MCF 10A (cell line): Measurements from ENCODE around the gene USF3. TPM values are rescaled to one million over a fixed set of nuclear protein-coding genes. Genes with fewer than 3 reads are reported as not detected.

Experiments used
- BruUV-seq: library from RNA; stranded (reverse); fragments of 400-500 nt; replicated peaks from 2 replicates; lab custom pipeline; 2021; lab: Mats Ljungman, UMichigan
- CTCF ChIA-PET: fragments of 300-600 bp; sonication (Branson Sonifier 250); formaldehyde crosslinking; extraction: SDS; loops from one replicate; lab custom pipeline; 2021; ENCODE audit warnings: antibody characterized with exemption, inconsistent platforms; lab: Yijun Ruan, JAX
- POLR2A ChIA-PET: fragments of 300-600, 350-650 bp; sonication (Branson Sonifier 250); formaldehyde crosslinking; extraction: SDS; loops from one replicate; lab custom pipeline; 2020; ENCODE audit warnings: antibody characterized with exemption, inconsistent platforms; lab: Yijun Ruan, JAX
- DNase-seq: peaks from one replicate; pipeline ENCODE4 v3.0.0-alpha.2; 2018; ENCODE audit not compliant: unreplicated experiment
- H3K27ac Mint-ChIP-seq: one replicate; pipeline ENCODE4 v1.8.0; 2022; ENCODE audit warnings: mild to moderate bottlenecking, low read depth, mixed read lengths; ENCODE audit not compliant: unreplicated experiment
- H3K27me3 Mint-ChIP-seq: one replicate; pipeline ENCODE4 v1.8.0; 2022; ENCODE audit warnings: mixed read lengths; ENCODE audit not compliant: insufficient read depth, unreplicated experiment
- H3K36me3 Mint-ChIP-seq: one replicate; pipeline ENCODE4 v1.8.0; 2022; ENCODE audit warnings: mild to moderate bottlenecking, moderate library complexity, mixed read lengths; ENCODE audit not compliant: insufficient read depth, unreplicated experiment
- H3K4me1 Mint-ChIP-seq: one replicate; pipeline ENCODE4 v1.8.0; 2022; ENCODE audit warnings: mixed read lengths; ENCODE audit not compliant: insufficient read depth, unreplicated experiment
- H3K4me3 Mint-ChIP-seq: one replicate; pipeline ENCODE4 v1.8.0; 2022; ENCODE audit warnings: mild to moderate bottlenecking, moderate library complexity, mixed read lengths; ENCODE audit not compliant: unreplicated experiment
- H3K9me3 Mint-ChIP-seq: one replicate; pipeline ENCODE4 v1.8.0; 2022; ENCODE audit warnings: mixed read lengths; ENCODE audit not compliant: unreplicated experiment
- intact Hi-C: fragments of 100-400 bp; cut with micrococcal nuclease; formaldehyde crosslinking; loops from 2 replicates; pipeline ENCODE4 v1.14.1; 2022
- total RNA-seq: library from RNA; stranded (reverse); gene quantifications from 2 replicates; pipeline ENCODE4 v1.2.3, GENCODE V29; 2022
- TF ChIP-seq, protein P1 (sequence below): fragments of 200-600 bp; IDR thresholded peaks from one replicate; pipeline ENCODE4 v1.8.0; 2022; ENCODE audit warnings: antibody characterized with exemption, mild to moderate bottlenecking; ENCODE audit not compliant: unreplicated experiment

Gene USF3
- total RNA-seq, 1 experiment from 2014 or later: 11.9 TPM

DNA sequence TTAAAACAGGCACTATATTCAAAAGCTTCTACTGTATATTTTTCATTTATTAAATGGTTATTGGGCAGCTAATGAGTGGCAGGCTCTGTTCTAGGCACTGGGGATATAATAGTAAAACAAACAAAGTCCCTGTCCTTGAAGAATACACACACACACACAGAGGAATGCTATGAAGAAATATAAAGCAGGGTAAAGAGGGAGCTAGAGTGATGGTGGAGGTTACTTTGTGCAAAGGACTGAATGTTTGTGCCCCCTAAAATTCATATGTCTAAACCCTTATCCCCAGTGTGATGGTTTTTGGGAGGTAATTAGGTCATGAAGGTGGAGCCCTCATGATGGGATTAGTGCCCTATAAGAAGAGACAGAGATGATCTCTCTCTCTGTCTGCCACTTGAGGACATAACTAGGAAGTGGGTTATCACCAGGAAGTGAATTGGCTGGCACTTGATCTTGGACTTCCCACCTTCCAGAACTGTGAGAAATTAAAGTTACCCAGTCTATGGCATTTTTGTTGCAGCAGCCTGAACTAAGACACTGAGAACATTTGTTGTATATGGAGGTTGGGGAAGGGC, 31.8 kb downstream of the USF3 start:
- H3K27me3 Mint-ChIP-seq: no peaks in the 10 kb centered on the region
- H3K9me3 Mint-ChIP-seq: no peaks in the 10 kb centered on the region
- POLR2A ChIA-PET: no interaction called here
- CTCF ChIA-PET: interaction anchor here (0.6 kb wide), 1 partner anchor 150 kb away, joined by 3 read pairs; no protein-coding TSS in a partner anchor
- BruUV-seq: no TSS peak
- intact Hi-C loops: no loop called here
- no peak overlapping the region for H3K27ac Mint-ChIP-seq
- DNase-seq: no peak
- no peaks in the 10 kb centered on the region for H3K4me1 Mint-ChIP-seq
- H3K4me3 Mint-ChIP-seq: no peak overlapping the region
- TF ChIP-seq, protein P1, sequence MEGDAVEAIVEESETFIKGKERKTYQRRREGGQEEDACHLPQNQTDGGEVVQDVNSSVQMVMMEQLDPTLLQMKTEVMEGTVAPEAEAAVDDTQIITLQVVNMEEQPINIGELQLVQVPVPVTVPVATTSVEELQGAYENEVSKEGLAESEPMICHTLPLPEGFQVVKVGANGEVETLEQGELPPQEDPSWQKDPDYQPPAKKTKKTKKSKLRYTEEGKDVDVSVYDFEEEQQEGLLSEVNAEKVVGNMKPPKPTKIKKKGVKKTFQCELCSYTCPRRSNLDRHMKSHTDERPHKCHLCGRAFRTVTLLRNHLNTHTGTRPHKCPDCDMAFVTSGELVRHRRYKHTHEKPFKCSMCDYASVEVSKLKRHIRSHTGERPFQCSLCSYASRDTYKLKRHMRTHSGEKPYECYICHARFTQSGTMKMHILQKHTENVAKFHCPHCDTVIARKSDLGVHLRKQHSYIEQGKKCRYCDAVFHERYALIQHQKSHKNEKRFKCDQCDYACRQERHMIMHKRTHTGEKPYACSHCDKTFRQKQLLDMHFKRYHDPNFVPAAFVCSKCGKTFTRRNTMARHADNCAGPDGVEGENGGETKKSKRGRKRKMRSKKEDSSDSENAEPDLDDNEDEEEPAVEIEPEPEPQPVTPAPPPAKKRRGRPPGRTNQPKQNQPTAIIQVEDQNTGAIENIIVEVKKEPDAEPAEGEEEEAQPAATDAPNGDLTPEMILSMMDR: no peak
- H3K36me3 Mint-ChIP-seq: peaks cover 45% of the 10 kb centered on the region

DNA sequence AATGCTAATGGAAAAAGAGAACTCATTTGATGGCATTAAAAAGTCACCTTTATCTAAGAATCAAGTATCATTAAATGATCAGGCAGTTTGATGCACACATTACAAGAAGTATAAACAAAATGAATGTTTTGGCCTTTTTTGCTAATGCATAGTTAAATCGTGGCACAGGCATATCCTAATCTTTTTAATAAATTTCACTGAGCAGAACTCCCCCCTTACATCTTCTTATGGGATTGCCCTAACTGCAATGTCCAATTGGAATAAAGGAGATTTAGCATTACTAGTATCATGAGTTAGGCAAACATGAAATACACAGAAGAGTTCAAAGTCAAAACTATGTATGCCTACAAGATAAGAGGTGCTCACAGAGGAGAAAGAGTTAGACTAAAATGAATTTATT, 32.7 kb downstream of the USF3 start:
- intact Hi-C loops: no loop called here

DNA sequence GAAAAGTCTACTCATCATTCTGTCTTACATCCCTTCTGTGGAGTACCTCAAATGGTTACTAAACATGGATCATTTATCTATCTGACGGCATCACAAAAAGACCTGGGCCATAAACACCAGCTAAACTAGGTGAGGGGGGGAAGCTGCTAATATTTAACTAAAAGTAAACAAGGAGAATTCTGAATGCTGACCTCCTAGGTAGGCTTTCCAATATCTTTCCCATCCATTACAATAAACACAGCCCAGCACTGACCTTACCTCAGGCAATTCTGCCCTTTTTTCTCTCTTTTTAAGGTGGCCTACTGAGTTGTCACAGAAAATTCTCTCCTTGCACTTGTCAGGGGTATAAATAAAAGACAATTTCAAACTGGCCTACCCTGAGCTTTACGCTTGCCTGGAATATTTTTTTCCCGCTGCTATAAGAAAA, 33.1 kb downstream of the USF3 start:
- no peaks in the 10 kb centered on the region for H3K27me3 Mint-ChIP-seq
- no TSS peak for BruUV-seq
- no peaks in the 10 kb centered on the region for H3K9me3 Mint-ChIP-seq
- no peaks in the 10 kb centered on the region for H3K4me1 Mint-ChIP-seq
- intact Hi-C loops: no loop called here
- CTCF ChIA-PET: interaction anchor here (0.6 to 1.5 kb wide), 2 partner anchors 73 to 587 kb away, joined by 3 read pairs; no protein-coding TSS in a partner anchor
- POLR2A ChIA-PET: interaction anchor here (0.6 kb wide), 1 partner anchor 628 kb away, joined by 3 read pairs; no protein-coding TSS in a partner anchor
- no peak overlapping the region for H3K27ac Mint-ChIP-seq
- no peak for DNase-seq
- peaks cover 39% of the 10 kb centered on the region for H3K36me3 Mint-ChIP-seq
- H3K4me3 Mint-ChIP-seq: no peak overlapping the region
- TF ChIP-seq, protein P1: no peak

More for the DNA sequence above, 32.7 kb downstream of the USF3 start:
- ChIA-PET POLR2A (no interaction called here), CTCF (interaction anchor here (1.5 kb wide), 1 partner anchor 73 kb away, joined by 3 read pairs; no protein-coding TSS in a partner anchor)
- no peak overlapping the region for H3K4me3 Mint-ChIP-seq
- no TSS peak for BruUV-seq
- H3K9me3 Mint-ChIP-seq: no peaks in the 10 kb centered on the region
- no peak overlapping the region for H3K27ac Mint-ChIP-seq
- TF ChIP-seq, protein P1: no peak
- H3K27me3 Mint-ChIP-seq: no peaks in the 10 kb centered on the region
- DNase-seq: no peak
- peaks cover 43% of the 10 kb centered on the region for H3K36me3 Mint-ChIP-seq
- H3K4me1 Mint-ChIP-seq: no peaks in the 10 kb centered on the region

DNA sequence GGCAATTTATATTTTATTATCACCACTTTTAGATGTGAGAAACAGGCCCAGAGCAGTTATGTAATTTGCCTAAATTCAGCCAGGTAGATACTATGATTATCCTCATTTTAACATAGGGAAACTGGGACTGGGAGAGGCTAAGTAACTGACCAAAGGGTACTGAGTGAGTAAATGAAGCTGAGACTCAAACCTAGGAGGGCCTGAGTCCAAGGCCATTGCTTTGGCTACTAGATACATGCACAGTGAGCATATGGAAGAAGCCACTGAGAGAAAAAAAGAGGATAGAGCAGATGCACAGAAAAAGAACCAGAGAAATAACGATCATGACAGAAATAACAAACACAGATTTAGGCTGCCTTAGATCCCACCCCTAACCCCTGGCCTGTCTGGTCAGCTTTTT, 33.6 kb downstream of the USF3 start:
- ChIA-PET CTCF (interaction anchor here (0.6 to 1.5 kb wide), 2 partner anchors 74 to 586 kb away, joined by 3 read pairs; no protein-coding TSS in a partner anchor), POLR2A (interaction anchor here (0.6 kb wide), 2 partner anchors 15 to 627 kb away, joined by 3 read pairs; no protein-coding TSS in a partner anchor)
- no TSS peak for BruUV-seq
- Mint-ChIP-seq H3K36me3 (peaks cover 35% of the 10 kb centered on the region), H3K27ac (no peak overlapping the region), H3K27me3 (no peaks in the 10 kb centered on the region), H3K4me3 (no peak overlapping the region), H3K9me3 (no peaks in the 10 kb centered on the region), H3K4me1 (no peaks in the 10 kb centered on the region)
- no peak for DNase-seq
- intact Hi-C loops: no loop called here
- TF ChIP-seq, protein P1: no peak
